ENCODE data around the gene PYCR2. TPM values are rescaled to one million over a fixed set of nuclear protein-coding genes. Genes with fewer than 3 reads are reported as not detected.

PYCR2 gene
- polyA plus RNA-seq, 1 donor from 2014 or later = 51.5 TPM

DNA sequence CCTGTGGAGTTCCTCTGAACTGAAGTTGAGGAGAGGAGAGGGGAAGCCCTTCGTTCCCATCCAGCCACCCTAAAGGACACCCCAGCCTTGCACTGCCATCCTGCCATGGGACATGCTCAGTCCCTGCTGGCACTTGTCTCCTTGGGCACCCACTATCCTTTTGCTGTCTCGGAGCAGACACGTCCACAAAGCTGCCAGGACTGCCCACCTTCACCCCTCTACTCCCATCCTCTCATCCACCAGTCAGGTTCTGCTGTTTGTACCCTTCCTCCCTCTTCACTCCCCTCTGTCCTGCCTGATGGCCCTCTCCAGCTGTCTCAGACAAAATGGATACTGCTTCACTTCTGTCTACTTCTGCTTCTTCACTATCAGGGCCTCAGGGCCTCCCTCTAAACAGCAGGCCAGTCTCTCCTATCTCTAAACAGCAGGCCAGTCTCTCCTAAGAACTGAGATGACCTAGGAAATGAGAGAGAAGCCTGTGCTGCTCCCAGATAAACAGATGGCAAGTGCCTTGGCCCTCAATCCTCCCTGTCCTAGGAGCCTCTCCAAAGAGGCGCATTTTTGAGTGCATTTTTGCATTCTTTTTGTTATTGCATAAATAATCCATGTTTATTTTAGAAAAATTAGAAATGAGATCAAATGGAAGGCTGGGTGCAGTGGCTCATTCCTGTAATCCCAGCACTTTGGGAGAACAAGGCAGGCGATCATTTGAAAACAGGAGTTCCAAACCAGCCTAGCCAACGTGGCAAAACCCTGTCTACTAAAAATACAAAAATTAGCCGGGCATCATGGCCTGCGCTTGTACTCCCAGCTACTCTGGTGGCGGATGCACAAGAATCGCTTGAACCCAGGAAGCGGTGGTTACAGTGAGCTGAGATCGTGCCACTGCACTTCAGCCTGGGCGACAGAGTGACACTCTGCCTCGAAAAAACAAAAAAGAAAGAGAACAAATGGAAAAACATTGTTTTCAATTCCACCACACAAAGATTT, 4.4 kb upstream of the PYCR2 start:
- H3K27ac ChIP-seq (ENCODE audit: low read length) = no peak overlapping the region
- no peaks in the 10 kb centered on the region for H3K9me3 ChIP-seq (ENCODE audit: low read length)
- no peaks in the 10 kb centered on the region for H3K9me2 ChIP-seq (ENCODE audit: insufficient read depth, low read length)
- no peak overlapping the region for H3K4me3 ChIP-seq (ENCODE audit: low read length)
- no peak overlapping the region for H2AFZ ChIP-seq (ENCODE audit: low read depth, low read length)
- no peak overlapping the region for H3K9ac ChIP-seq (ENCODE audit: low read length)
- H3K4me2 ChIP-seq (ENCODE audit: low read length) = no peak overlapping the region
- no peaks in the 10 kb centered on the region for H3K27me3 ChIP-seq (ENCODE audit: insufficient read depth, low read depth, low read length)
- no peaks in the 10 kb centered on the region for H4K20me1 ChIP-seq (ENCODE audit: insufficient read depth)
- H3K79me2 ChIP-seq (replicated peaks; ENCODE audit: insufficient read depth, low read length) = no peaks in the 10 kb centered on the region
- H3K36me3 ChIP-seq (ENCODE audit: insufficient read depth, low read length) = no peaks in the 10 kb centered on the region
- no peak for TF ChIP-seq POLR2AphosphoS5 (IDR thresholded peaks at IDR 0.05)
- no peak for TF ChIP-seq SMC3 (conservative IDR thresholded peaks at IDR 0.05; ENCODE audit: poor library complexity)
- no peak for TF ChIP-seq EZH2 (IDR thresholded peaks at IDR 0.05; ENCODE audit: borderline replicate concordance, insufficient read depth, low read length, poor library complexity, severe bottlenecking)
- no peak for TF ChIP-seq REST (IDR thresholded peaks at IDR 0.05; ENCODE audit: borderline replicate concordance)
- no peak for TF ChIP-seq TAF1 (IDR thresholded peaks at IDR 0.05; ENCODE audit: low read depth)
- no peak for TF ChIP-seq MXI1 (conservative IDR thresholded peaks at IDR 0.05; ENCODE audit: poor library complexity, severe bottlenecking)
- no peak for TF ChIP-seq EP300 (conservative IDR thresholded peaks at IDR 0.05; ENCODE audit: poor library complexity, severe bottlenecking)
- TF ChIP-seq, protein P1, sequence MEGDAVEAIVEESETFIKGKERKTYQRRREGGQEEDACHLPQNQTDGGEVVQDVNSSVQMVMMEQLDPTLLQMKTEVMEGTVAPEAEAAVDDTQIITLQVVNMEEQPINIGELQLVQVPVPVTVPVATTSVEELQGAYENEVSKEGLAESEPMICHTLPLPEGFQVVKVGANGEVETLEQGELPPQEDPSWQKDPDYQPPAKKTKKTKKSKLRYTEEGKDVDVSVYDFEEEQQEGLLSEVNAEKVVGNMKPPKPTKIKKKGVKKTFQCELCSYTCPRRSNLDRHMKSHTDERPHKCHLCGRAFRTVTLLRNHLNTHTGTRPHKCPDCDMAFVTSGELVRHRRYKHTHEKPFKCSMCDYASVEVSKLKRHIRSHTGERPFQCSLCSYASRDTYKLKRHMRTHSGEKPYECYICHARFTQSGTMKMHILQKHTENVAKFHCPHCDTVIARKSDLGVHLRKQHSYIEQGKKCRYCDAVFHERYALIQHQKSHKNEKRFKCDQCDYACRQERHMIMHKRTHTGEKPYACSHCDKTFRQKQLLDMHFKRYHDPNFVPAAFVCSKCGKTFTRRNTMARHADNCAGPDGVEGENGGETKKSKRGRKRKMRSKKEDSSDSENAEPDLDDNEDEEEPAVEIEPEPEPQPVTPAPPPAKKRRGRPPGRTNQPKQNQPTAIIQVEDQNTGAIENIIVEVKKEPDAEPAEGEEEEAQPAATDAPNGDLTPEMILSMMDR (IDR thresholded peaks at IDR 0.05; ENCODE audit: poor library complexity, severe bottlenecking) = no peak
- TF ChIP-seq RAD21 (conservative IDR thresholded peaks at IDR 0.05) = no peak
- no peaks in the 10 kb centered on the region for H3F3A ChIP-seq (ENCODE audit: insufficient read depth, low read length, poor library complexity, severe bottlenecking)

- H3F3A ChIP-seq (ENCODE audit: insufficient read depth, low read length, poor library complexity, severe bottlenecking) = no peaks in the 10 kb centered on the region
- H4K20me1 ChIP-seq (ENCODE audit: insufficient read depth) = no peaks in the 10 kb centered on the region
- H3K9me3 ChIP-seq (ENCODE audit: low read length) = no peaks in the 10 kb centered on the region
- H3K27me3 ChIP-seq (ENCODE audit: insufficient read depth, low read depth, low read length) = no peaks in the 10 kb centered on the region
- TF ChIP-seq REST (IDR thresholded peaks at IDR 0.05; ENCODE audit: borderline replicate concordance) (no peak), SMC3 (conservative IDR thresholded peaks at IDR 0.05; ENCODE audit: poor library complexity) (no peak), EP300 (conservative IDR thresholded peaks at IDR 0.05; ENCODE audit: poor library complexity, severe bottlenecking) (no peak), POLR2AphosphoS5 (IDR thresholded peaks at IDR 0.05) (no peak), RAD21 (conservative IDR thresholded peaks at IDR 0.05) (no peak), MXI1 (conservative IDR thresholded peaks at IDR 0.05; ENCODE audit: poor library complexity, severe bottlenecking) (no peak), EZH2 (IDR thresholded peaks at IDR 0.05; ENCODE audit: borderline replicate concordance, insufficient read depth, low read length, poor library complexity, severe bottlenecking) (no peak)
- TF ChIP-seq, protein P1 (IDR thresholded peaks at IDR 0.05; ENCODE audit: poor library complexity, severe bottlenecking) = no peak
- H3K4me3 ChIP-seq (ENCODE audit: low read length) = no peak overlapping the region
- peaks cover 6% of the 10 kb centered on the region for H3K79me2 ChIP-seq (replicated peaks; ENCODE audit: insufficient read depth, low read length)
- no peaks in the 10 kb centered on the region for H3K36me3 ChIP-seq (ENCODE audit: insufficient read depth, low read length)
- no peak overlapping the region for H3K27ac ChIP-seq (ENCODE audit: low read length)
- H3K4me2 ChIP-seq (ENCODE audit: low read length) = no peak overlapping the region
- H2AFZ ChIP-seq (ENCODE audit: low read depth, low read length) = no peak overlapping the region
- H3K9ac ChIP-seq (ENCODE audit: low read length) = no peak overlapping the region
- no peaks in the 10 kb centered on the region for H3K9me2 ChIP-seq (ENCODE audit: insufficient read depth, low read length)
Observed at GRCh38 chr1:225926551-225927113, 2.6 kb upstream of the PYCR2 start.

Data from neural cell (in vitro differentiated cells).